HEK293T (cell line): ENCODE results near the gene PPP2R5C.

Experiments
- CTCF ChIA-PET: fragments of 350-600 bp; formaldehyde crosslinking; extraction: SDS; loops from one replicate; lab custom pipeline; 2021; ENCODE audit warnings: antibody characterized with exemption, inconsistent platforms; lab: Yijun Ruan, JAX
- POLR2A ChIA-PET: fragments of 350-600 bp; formaldehyde crosslinking; extraction: SDS; loops from one replicate; lab custom pipeline; 2020; ENCODE audit warnings: antibody characterized with exemption, inconsistent platforms; lab: Yijun Ruan, JAX
- DNase-seq: peaks from one replicate; pipeline ENCODE4 v3.0.0; 2012; ENCODE audit warnings: mixed read lengths; ENCODE audit errors: extremely low spot score
- ARNT ChIP-seq: fragments of 450-650 bp; IDR thresholded peaks from 2 replicates; pipeline ENCODE4 v1.6.1; 2017; ENCODE audit warnings: mild to moderate bottlenecking
- BHLHE40 ChIP-seq: fragments of 450-650 bp; IDR thresholded peaks from 2 replicates; pipeline ENCODE4 v1.6.1; 2016; ENCODE audit warnings: mild to moderate bottlenecking, moderate library complexity, borderline replicate concordance
- CTBP1 ChIP-seq: fragments of 450-650 bp; IDR thresholded peaks from 2 replicates; pipeline ENCODE4 v1.6.1; 2016; ENCODE audit warnings: borderline replicate concordance
- ELF4 ChIP-seq: fragments of 450-650 bp; IDR thresholded peaks from 2 replicates; pipeline ENCODE4 v1.6.1; 2017; ENCODE audit warnings: antibody characterized with exemption
- FOXA1 ChIP-seq: fragments of 450-650 bp; IDR thresholded peaks from 2 replicates; pipeline ENCODE4 v1.6.1; 2016; ENCODE audit warnings: mild to moderate bottlenecking
- FOXK2 ChIP-seq: fragments of 450-650 bp; IDR thresholded peaks from 2 replicates; pipeline ENCODE4 v1.6.1; 2016; ENCODE audit warnings: mild to moderate bottlenecking
- FOXM1 ChIP-seq: fragments of 450-650 bp; IDR thresholded peaks from 2 replicates; pipeline ENCODE4 v1.6.1; 2017; ENCODE audit warnings: mild to moderate bottlenecking, borderline replicate concordance
- HDGF ChIP-seq: fragments of 450-650 bp; IDR thresholded peaks from 2 replicates; pipeline ENCODE4 v1.6.1; 2017; ENCODE audit warnings: antibody characterized with exemption, borderline replicate concordance
- L3MBTL2 ChIP-seq: fragments of 450-650 bp; conservative IDR thresholded peaks from 2 replicates; pipeline ENCODE4 v1.6.1; 2016; ENCODE audit warnings: mild to moderate bottlenecking
- LEF1 ChIP-seq: fragments of 450-650 bp; IDR thresholded peaks from 2 replicates; pipeline ENCODE4 v1.6.1; 2017; ENCODE audit warnings: mild to moderate bottlenecking, borderline replicate concordance
- NFRKB ChIP-seq: fragments of 450-650 bp; IDR thresholded peaks from 2 replicates; pipeline ENCODE4 v1.6.1; 2016; ENCODE audit warnings: mild to moderate bottlenecking, moderate library complexity
- PKNOX1 ChIP-seq: fragments of 450-650 bp; IDR thresholded peaks from 2 replicates; pipeline ENCODE4 v1.6.1; 2016
- SP1 ChIP-seq: fragments of 450-650 bp; IDR thresholded peaks from 2 replicates; pipeline ENCODE4 v1.6.1; 2017
- SUZ12 ChIP-seq: fragments of 450-650 bp; IDR thresholded peaks from 2 replicates; pipeline ENCODE4 v1.6.1; 2016; ENCODE audit warnings: mild to moderate bottlenecking
- TARDBP ChIP-seq: fragments of 450-650 bp; IDR thresholded peaks from 2 replicates; pipeline ENCODE4 v1.6.1; 2016
- ZNF384 ChIP-seq: fragments of 450-650 bp; IDR thresholded peaks from 2 replicates; pipeline ENCODE4 v1.6.1; 2016

The PPP2R5C gene

DNA sequence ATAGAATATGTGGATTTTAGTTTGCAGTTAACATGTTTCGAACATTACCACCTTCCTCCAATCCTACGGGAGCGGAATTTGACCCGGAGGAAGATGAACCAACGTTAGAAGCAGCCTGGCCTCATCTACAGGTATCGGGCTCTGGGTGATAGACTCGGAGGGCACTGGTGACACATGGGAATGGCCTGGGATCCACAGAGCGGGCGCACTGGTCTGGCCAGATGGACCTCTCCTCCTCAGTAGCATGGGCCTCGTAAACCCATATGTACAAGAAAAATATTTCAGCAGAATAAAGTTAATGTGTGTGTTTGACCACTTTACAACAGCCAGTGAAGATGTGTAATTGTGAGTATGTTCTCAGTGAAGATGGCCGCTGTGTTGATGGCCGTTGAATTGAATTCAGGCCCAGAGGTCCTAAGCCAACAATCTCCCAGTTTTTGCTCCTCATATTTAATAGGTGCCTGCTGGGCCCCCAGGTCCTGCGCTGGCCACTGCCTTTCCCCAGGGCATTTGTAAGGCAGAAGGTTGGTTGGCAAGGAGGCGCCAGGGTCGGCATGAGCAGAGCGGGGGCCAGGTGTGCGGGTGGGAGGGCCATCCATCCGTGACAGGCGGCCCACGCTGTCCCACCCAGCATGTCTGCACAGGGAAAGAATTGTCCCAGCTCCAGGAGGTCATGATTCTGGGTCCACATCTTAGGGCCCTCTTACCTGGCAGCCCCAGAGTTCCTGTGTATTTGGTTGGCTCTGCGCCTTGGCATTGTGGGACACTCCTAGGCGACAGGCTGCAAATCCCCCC is 120.8 kb downstream of the PPP2R5C start:
- CTCF ChIA-PET, result no interaction called here
- DNase-seq, result no peak
- POLR2A ChIA-PET, result no interaction called here
- no peak for TF ChIP-seq SP1
- TF ChIP-seq PKNOX1, result no peak
- no peak for TF ChIP-seq NFRKB
- no peak for TF ChIP-seq ZNF384
- no peak for TF ChIP-seq ARNT
- no peak for TF ChIP-seq TARDBP

DNA sequence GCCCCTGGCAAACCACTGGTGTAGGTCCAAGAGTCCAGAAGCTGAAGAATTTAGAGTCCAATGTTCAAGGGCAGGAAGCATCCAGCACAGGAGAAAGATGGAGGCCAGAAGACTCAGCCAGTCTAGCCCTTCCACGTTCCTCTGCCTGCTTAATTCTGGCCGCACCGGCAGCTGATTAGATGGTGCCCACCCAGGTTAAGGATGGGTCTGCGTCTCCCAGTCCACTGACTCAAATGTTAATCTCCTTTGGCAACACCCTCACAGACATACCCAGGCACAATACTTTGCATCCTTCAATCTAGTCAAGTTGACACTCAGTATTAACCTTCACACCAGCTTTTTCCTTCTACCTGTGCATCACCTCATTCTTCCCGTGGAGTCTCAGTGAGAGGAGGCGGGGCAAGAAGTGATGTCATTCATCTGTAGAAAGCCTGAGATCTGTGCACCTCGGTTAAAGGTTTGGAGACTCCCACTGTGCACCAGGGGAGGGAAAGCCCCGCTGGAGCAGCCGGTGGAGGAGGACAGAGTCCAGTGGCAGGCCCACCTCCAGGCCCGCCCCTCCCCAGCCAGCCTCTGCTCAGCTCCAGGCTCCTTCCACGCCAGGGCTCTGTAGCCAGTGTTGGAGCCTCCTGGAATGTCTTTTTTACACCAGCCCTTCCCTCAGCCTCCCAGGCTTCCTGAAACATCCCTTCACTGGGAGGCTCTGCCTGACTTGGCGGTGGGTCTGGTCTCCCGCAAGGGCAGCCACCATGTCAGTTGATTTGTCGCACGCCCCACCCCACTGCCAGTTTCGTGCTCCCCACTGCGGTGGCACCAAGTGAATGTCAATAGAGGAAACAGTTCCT is 122.8 kb downstream of the PPP2R5C start:
- DNase-seq, result no peak
- ChIA-PET CTCF (no interaction called here), POLR2A (no interaction called here)
- TF ChIP-seq ARNT, result no peak
- TF ChIP-seq BHLHE40, result no peak
- TF ChIP-seq SP1, result no peak
- TF ChIP-seq FOXA1, result no peak
- no peak for TF ChIP-seq L3MBTL2
- TF ChIP-seq NFRKB, result no peak
- no peak for TF ChIP-seq LEF1
- TF ChIP-seq FOXM1, result no peak
- no peak for TF ChIP-seq ZNF384
- TF ChIP-seq CTBP1, result no peak
- TF ChIP-seq HDGF, result no peak
- no peak for TF ChIP-seq TARDBP
- no peak for TF ChIP-seq FOXK2
- no peak for TF ChIP-seq PKNOX1
- no peak for TF ChIP-seq SUZ12
- no peak for TF ChIP-seq ELF4

DNA sequence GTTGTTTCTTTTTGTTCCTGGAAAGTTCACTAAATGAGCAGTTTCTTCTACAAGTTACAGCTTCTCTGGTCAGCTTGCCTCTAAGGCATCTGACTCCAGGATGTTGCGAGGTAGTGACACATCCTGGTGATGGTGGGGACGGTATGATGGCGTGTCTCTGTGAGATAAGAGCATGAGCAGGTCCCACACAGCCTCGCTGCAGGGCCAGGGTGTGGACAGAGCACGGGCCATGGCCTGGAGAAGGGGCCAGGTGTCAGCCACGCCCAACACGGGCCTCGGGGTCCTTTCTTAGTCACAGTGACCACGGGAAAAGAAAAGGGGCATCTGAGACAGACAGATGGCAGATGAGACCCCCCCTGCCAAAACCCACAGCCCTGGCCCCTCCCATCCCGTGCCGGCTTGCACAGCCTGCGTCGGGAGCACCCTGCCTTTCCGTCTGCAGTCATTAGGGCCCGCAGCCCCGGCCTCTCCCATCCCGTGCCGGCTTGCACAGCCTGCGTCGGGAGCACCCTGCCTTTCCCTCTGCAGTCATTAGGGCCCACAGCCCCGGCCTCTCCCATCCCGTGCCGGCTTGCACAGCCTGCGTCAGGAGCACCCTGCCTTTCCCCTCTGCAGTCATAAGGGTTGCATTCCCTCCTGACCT is 123.5 kb downstream of the PPP2R5C start:
- TF ChIP-seq ARNT, result no peak
- no peak for TF ChIP-seq ZNF384
- TF ChIP-seq SUZ12, result no peak
- no peak for TF ChIP-seq ELF4
- no peak for TF ChIP-seq NFRKB
- TF ChIP-seq SP1, result no peak
- TF ChIP-seq CTBP1, result no peak
- no peak for TF ChIP-seq FOXM1
- no peak for TF ChIP-seq FOXK2
- TF ChIP-seq PKNOX1, result no peak
- TF ChIP-seq BHLHE40, result no peak
- no peak for TF ChIP-seq LEF1
- TF ChIP-seq FOXA1, result no peak
- TF ChIP-seq HDGF, result no peak
- no peak for TF ChIP-seq L3MBTL2
- TF ChIP-seq TARDBP, result no peak
- ChIA-PET CTCF (no interaction called here), POLR2A (no interaction called here)
- no peak for DNase-seq

GRCh38 chr14:101887219-101887618 is 125.7 kb downstream of the PPP2R5C start:
- POLR2A ChIA-PET, result interaction anchor here (1.0 kb wide), 1 partner anchor 12 kb away, joined by 3 read pairs; no protein-coding TSS in a partner anchor
- DNase-seq, result no peak
- no peak for TF ChIP-seq HDGF
- no peak for TF ChIP-seq LEF1
- no peak for TF ChIP-seq FOXA1
- TF ChIP-seq ELF4, result no peak
- no peak for TF ChIP-seq SP1
- TF ChIP-seq FOXK2, result no peak
- TF ChIP-seq ARNT, result no peak
- TF ChIP-seq SUZ12, result no peak
- TF ChIP-seq ZNF384, result no peak
- no peak for TF ChIP-seq FOXM1
- TF ChIP-seq TARDBP, result no peak
- TF ChIP-seq BHLHE40, result no peak
- CTCF ChIA-PET, result interaction anchor here (1.2 kb wide), 1 partner anchor 116 kb away, joined by 3 read pairs; no protein-coding TSS in a partner anchor

DNA sequence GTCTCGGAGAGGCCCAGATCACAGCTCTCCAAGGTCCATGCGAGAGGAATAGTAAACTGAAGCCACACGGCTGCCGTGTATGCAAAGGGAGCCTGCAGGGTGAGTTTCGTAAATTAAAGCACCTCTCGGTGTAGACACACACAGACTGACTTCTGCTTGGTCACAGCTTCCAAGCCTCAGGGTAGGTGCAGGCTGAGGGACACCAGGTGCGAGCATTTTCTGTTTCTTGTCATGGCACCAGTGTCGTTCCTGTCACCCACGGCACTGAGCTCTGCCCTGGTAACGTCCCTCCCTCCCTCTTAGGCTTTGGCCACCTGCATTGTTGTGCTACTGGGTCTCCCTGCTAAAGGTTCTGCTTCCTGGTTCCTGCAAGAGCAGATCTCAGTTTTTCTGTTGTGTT is 126.7 kb downstream of the PPP2R5C start:
- no peak for TF ChIP-seq ZNF384
- ChIA-PET POLR2A (interaction anchor here (1.0 kb wide), 1 partner anchor 13 kb away, joined by 3 read pairs; no protein-coding TSS in a partner anchor), CTCF (no interaction called here)

More for the DNA sequence above, 126.7 kb downstream of the PPP2R5C start:
- DNase-seq, result no peak
